Measurements from ENCODE around the gene IL1A. TPM values are rescaled to one million over a fixed set of nuclear protein-coding genes. Genes with fewer than 3 reads are reported as not detected.
A peak's percentile ranks its signal among the peaks of the same experiment; 100 is the strongest.

The IL1A gene
- polyA plus RNA-seq, 1 of the 3 experiments (the other 2 are of a cell fraction), result not detected

DNA sequence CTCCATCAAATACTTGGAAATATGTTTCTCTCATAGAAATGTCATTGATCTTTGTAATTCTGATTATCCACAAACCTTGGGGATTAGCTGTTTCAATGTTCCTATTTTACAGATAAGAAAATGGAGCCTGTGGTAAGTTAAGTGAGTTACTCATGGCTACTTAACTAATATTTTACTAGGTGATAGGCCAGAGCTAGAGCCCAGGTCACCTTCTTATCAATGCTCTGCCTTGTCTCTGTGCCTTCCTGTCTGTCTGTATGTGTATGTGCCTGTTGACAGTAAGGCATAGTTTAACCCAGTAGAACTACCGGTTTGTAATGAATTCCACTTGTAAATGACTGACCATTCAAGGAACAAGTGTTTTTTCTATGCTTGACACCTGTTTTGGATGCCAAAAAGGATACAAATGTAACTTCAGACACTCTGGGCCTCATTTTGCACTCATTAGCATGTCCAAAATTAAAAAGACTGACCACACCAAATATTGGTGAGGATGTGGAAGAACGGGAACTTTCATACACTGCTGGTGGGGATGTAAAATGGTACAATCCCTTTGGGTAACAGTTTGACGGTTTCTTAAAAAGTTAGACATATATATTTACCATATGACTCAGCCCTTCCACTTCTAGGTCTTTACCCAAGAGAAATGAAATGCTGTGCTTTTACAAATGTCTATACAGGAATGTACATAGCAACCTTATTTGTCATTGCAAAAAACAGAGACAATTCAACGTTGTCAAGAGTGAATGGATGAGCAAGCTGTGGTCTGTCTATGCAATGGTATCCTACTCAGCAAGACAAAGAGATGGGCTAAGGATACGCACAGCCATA is 19.6 kb upstream of the IL1A start:
- 35% methylated on average over 5 of the region's 5 CpGs for WGBS (ENCODE audit: low lambda C conversion rate)
- TF ChIP-seq FOSL2 (IDR thresholded peaks at IDR 0.05; ENCODE audit: borderline replicate concordance, low read depth), result 0 out of 2 replicates have a peak, but pooled peaks have one; percentile 26
- TF ChIP-seq TEAD4 (IDR thresholded peaks at IDR 0.05; ENCODE audit: borderline replicate concordance, insufficient read depth), result no peak
- 0 out of 2 replicates have a peak, but pooled peaks have one; percentile 15 for TF ChIP-seq JUND (IDR thresholded peaks at IDR 0.05)
- TF ChIP-seq YY1 (IDR thresholded peaks at IDR 0.05; ENCODE audit: low read depth), result no peak
- TF ChIP-seq SMC3 (IDR thresholded peaks at IDR 0.05; ENCODE audit: low read depth, low read length), result no peak
- no peak for TF ChIP-seq RAD21 (IDR thresholded peaks at IDR 0.05; ENCODE audit: low read length)
- TF ChIP-seq TAF1 (IDR thresholded peaks at IDR 0.05; ENCODE audit: borderline replicate concordance, low read depth, low read length), result no peak
- TF ChIP-seq RCOR1 (IDR thresholded peaks at IDR 0.05; ENCODE audit: low read length), result no peak
- TF ChIP-seq, protein P1, sequence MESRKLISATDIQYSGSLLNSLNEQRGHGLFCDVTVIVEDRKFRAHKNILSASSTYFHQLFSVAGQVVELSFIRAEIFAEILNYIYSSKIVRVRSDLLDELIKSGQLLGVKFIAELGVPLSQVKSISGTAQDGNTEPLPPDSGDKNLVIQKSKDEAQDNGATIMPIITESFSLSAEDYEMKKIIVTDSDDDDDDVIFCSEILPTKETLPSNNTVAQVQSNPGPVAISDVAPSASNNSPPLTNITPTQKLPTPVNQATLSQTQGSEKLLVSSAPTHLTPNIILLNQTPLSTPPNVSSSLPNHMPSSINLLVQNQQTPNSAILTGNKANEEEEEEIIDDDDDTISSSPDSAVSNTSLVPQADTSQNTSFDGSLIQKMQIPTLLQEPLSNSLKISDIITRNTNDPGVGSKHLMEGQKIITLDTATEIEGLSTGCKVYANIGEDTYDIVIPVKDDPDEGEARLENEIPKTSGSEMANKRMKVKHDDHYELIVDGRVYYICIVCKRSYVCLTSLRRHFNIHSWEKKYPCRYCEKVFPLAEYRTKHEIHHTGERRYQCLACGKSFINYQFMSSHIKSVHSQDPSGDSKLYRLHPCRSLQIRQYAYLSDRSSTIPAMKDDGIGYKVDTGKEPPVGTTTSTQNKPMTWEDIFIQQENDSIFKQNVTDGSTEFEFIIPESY (IDR thresholded peaks at IDR 0.05; ENCODE audit: borderline replicate concordance, low read depth), result no peak
- no peak for TF ChIP-seq POLR2AphosphoS5 (IDR thresholded peaks at IDR 0.05; ENCODE audit: low read depth, low read length)
- no peak for TF ChIP-seq MEF2A (IDR thresholded peaks at IDR 0.05; ENCODE audit: borderline replicate concordance, low read depth)
- no peak for TF ChIP-seq NRF1 (IDR thresholded peaks at IDR 0.05; ENCODE audit: low read depth, low read length)
- no peak for TF ChIP-seq CHD2 (IDR thresholded peaks at IDR 0.05; ENCODE audit: low read length, partially characterized antibody)
- no peak for TF ChIP-seq GATA2 (CRISPR knock-in tag; IDR thresholded peaks at IDR 0.05)
- TF ChIP-seq, protein P2, sequence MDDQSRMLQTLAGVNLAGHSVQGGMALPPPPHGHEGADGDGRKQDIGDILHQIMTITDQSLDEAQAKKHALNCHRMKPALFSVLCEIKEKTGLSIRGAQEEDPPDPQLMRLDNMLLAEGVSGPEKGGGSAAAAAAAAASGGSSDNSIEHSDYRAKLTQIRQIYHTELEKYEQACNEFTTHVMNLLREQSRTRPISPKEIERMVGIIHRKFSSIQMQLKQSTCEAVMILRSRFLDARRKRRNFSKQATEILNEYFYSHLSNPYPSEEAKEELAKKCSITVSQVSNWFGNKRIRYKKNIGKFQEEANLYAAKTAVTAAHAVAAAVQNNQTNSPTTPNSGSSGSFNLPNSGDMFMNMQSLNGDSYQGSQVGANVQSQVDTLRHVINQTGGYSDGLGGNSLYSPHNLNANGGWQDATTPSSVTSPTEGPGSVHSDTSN (IDR thresholded peaks at IDR 0.05), result 0 out of 2 replicates have a peak, but pooled peaks have one; percentile 15
- no peak for TF ChIP-seq EP300 (IDR thresholded peaks at IDR 0.05; ENCODE audit: borderline replicate concordance in 1 of 2, low read depth in 1 of 2, low read length in 1 of 2)
- TF ChIP-seq, protein P3, sequence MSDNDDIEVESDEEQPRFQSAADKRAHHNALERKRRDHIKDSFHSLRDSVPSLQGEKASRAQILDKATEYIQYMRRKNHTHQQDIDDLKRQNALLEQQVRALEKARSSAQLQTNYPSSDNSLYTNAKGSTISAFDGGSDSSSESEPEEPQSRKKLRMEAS (IDR thresholded peaks at IDR 0.05; ENCODE audit: low read depth), result no peak
- TF ChIP-seq, protein P4, sequence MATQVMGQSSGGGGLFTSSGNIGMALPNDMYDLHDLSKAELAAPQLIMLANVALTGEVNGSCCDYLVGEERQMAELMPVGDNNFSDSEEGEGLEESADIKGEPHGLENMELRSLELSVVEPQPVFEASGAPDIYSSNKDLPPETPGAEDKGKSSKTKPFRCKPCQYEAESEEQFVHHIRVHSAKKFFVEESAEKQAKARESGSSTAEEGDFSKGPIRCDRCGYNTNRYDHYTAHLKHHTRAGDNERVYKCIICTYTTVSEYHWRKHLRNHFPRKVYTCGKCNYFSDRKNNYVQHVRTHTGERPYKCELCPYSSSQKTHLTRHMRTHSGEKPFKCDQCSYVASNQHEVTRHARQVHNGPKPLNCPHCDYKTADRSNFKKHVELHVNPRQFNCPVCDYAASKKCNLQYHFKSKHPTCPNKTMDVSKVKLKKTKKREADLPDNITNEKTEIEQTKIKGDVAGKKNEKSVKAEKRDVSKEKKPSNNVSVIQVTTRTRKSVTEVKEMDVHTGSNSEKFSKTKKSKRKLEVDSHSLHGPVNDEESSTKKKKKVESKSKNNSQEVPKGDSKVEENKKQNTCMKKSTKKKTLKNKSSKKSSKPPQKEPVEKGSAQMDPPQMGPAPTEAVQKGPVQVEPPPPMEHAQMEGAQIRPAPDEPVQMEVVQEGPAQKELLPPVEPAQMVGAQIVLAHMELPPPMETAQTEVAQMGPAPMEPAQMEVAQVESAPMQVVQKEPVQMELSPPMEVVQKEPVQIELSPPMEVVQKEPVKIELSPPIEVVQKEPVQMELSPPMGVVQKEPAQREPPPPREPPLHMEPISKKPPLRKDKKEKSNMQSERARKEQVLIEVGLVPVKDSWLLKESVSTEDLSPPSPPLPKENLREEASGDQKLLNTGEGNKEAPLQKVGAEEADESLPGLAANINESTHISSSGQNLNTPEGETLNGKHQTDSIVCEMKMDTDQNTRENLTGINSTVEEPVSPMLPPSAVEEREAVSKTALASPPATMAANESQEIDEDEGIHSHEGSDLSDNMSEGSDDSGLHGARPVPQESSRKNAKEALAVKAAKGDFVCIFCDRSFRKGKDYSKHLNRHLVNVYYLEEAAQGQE (IDR thresholded peaks at IDR 0.05; ENCODE audit: low read depth, low read length), result no peak
- no peak for TF ChIP-seq RXRA (IDR thresholded peaks at IDR 0.05; ENCODE audit: borderline replicate concordance, low read depth)
- TF ChIP-seq ELF1 (IDR thresholded peaks at IDR 0.05), result no peak
- no peak for TF ChIP-seq SIN3A (IDR thresholded peaks at IDR 0.05; ENCODE audit: borderline replicate concordance, low read depth, low read length)
- H3K27ac ChIP-seq (ENCODE audit: low read depth in 2 of 2, low read length in 1 of 2), result peak overlapping the region in 1 of 2 experiments; percentile 55; a peak in 2 of 4 replicates
- no peaks in the 10 kb centered on the region for H3K27me3 ChIP-seq (ENCODE audit: insufficient read depth)
- H3K79me2 ChIP-seq (ENCODE audit: insufficient read depth), result no peaks in the 10 kb centered on the region
- ChIA-PET POLR2A (no interaction called here), CTCF (no interaction called here)
- H4K20me1 ChIP-seq (ENCODE audit: insufficient read depth), result no peaks in the 10 kb centered on the region
- H3K4me2 ChIP-seq, result no peak overlapping the region
- H3K9me3 ChIP-seq, result no peaks in the 10 kb centered on the region
- no peaks in the 10 kb centered on the region for H3K9me2 ChIP-seq
- H3F3A ChIP-seq (replicated peaks; ENCODE audit: insufficient read depth), result no peaks in the 10 kb centered on the region
- H3K4me1 ChIP-seq (ENCODE audit: control insufficient read depth in 1 of 2, insufficient read depth in 2 of 2, low read depth in 1 of 2, low read length in 1 of 2), result no peaks in the 10 kb centered on the region
- no peak overlapping the region for H3K9ac ChIP-seq
- H2AFZ ChIP-seq (ENCODE audit: low read depth), result no peak overlapping the region
- no peak overlapping the region for H3K4me3 ChIP-seq (ENCODE audit: low read depth in 2 of 2, low read length in 1 of 2)
- no peaks in the 10 kb centered on the region for H3K36me3 ChIP-seq (replicated peaks in 1 of 2; ENCODE audit: control insufficient read depth in 1 of 2, insufficient read depth in 2 of 2, low read length in 1 of 2)
- DNase-seq, result no peak
